CD4-positive, alpha-beta T cell treated with Interleukin-2 at 100 ng/mL for 4 hours (primary cell): ENCODE data around the gene ETV1.
"Not testable (repeated sequence)": the region's sequence is repeated elsewhere in the genome, so short reads cannot be mapped to it uniquely, and the experiment has no call there.

ENCODE experiments used
- DNase-seq: peaks from one replicate; pipeline ENCODE4 v3.0.0-alpha.2; 2020; ENCODE audit warnings: low spot score

The ETV1 gene

DNA sequence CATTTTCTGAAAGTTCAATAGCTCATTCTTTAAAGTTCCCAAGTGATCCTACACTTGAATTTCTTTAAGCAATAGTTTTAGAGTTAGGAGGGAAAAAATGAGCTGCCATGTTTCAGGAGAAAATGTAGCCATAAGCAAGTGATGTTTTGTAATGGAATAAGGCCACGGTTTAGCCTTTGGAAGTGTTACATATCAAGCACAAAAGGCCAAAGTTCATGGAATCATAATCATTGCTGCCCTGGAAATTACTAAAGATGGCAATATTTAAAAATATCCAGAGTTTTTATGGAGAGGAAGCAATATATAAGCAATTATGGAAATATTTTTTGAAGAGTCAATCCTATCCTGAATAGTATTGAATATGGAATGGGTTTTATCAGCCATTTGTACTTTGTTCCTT, 68.4 kb downstream of the ETV1 start:
- DNase-seq: no peak

DNA sequence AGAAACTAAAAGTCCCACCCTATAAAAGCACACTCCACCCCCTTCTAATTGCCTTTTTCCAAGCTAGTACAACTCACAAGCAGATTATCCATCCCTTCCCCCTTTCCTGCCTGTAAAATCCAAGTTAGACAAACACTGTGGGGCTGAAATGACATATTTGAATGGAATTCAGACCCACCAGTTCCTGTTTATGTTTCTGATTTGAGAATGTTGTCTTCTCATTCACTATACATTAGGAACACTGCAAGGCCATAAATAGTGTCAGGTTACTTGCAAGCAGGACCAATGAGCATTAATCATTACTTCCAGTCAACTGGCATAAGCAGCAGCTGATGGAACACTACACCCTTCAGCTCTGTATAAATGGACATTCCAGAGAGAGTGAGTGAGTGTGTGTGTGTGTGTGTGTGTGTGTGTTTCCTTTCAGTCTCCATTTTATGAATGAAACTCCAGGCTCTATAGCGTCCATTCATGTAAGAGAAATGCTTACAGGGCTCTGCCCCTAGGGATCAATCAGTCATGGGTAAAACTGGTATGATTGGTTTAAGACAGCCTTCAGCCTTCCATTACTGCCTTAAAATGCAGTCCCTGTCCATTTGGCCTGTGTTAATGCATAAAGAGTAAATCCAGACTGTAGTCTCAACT, 69.3 kb downstream of the ETV1 start:
- no peak for DNase-seq

DNA sequence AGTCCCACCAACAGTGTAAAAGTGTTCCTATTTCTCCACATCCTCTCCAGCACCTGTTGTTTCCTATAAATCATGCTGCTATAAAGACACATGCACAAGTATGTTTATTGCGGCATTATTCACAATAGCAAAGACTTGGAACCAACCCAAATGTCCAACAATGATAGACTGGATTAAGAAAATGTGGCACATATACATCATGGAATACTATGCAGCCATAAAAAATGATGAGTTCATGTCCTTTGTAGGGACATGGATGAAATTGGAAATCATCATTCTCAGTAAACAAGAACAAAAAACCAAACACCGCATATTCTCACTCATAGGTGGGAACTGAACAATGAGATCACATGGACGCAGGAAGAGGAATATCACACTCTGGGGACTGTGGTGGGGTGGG, 71.1 kb downstream of the ETV1 start:
- not testable (repeated sequence) for DNase-seq

DNA sequence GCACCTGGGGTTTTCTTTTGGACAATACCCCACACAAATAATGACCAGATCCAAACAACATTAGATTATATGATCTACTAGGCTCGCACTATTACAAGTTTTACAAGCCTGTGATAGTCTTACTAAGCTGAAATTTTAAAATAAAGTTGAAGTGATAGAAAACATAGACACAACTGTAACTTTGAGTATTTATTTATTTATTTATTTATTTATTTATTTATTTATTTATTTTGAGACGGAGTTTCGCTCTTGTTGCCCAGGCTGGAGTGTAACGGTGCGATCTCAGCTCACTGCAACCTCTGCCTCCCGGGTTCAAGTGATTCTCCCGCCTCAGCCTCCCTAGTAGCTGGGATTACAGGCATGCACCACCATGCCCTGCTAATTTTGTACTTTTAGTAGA, 72.4 kb downstream of the ETV1 start:
- not testable (repeated sequence) for DNase-seq

DNA sequence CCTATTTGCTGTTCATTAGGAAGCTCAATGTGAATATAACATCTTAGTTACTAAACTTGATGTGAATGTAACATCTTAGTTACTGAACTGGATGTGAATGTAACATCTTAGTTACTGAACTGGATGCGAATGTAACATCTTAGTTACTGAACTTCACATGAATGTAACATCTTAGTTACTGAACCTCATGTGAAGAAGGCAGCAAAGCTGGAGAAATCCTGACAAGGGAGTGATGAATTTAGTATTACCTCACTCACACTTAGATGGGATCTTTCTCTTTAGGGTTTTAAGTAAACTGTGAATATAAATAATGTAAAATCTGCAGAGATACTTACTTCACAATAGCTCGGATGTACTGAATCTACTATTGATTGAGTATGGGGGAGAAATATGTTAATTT, 73.6 kb downstream of the ETV1 start:
- no peak for DNase-seq

DNA sequence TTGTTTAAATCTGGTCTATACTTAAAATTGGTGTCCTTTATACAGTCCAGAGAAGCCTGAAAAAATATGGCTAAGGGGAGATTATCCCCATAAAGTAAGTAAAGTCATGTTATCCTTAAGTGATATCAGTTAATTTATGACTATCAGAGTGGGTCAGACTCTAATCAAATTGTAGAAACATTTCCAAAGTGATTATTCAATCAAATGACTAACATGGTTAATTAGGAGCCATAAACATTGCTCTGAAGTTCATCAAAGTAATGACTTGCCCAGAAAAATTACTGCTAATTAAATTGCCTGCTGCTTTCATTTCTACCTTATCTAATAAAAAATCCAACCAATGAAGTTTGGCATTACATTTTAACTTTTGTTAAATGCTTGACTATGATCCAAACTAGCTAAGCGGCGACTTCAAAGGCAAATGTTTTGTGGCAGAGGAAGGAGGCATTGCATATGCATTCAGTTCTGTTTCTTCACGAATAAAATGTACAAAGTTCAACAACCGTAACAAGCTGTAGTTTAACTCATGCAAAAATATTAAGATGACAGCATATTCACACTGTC, 76.7 kb downstream of the ETV1 start:
- no peak for DNase-seq

DNA sequence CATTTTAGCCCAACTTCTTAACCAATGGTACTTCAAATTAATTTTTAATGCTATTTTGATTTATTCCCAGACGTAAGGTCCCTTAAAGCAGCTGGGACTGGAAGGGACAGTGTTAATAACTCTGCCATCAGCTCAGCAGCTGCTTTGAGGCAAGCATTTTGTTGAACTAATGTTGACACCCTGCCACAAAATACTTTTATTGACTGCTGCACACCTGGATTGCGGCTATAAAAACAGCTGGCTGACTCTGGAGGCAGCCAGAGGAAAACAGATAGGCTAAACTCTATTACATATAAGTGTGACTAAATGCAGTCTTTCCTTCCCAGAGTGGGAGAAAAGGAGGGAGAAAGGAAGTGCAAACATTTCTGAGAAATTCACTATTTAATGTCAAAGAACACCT, 77.6 kb downstream of the ETV1 start:
- no peak for DNase-seq

DNA sequence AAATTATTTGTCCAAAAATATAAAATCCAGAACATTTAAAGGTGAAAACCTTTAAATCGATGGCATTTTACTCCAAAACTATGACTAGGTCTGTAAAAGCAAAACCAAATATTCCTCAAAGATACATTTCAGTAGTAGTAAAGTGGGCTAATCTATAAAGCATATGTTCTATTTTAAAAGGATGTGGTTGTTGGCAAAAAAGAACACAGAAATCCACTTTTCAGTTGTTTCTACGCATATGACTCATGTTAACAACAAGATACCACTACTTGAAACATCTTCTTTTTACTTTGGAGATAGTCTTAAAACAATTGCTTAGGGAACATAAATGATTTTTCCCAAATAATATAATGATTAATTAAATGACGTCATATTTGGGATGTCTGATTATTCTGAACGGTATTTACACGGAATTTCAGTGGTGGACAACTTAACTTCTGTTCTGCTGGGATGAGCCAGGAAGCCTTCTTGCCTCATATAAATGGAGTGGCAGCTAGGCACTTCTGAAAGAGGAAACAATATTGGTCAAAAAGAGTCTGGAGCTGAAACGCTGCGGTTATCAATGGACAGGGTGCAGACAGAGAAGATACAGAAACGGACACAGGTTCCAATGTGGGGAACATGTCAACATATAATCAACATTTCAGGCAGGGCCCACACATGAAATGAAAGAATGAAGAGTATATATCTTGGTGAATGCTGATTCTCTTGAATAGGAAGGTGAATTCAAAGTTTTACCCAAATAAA, 78.5 kb downstream of the ETV1 start:
- DNase-seq: peak; percentile 18

DNA sequence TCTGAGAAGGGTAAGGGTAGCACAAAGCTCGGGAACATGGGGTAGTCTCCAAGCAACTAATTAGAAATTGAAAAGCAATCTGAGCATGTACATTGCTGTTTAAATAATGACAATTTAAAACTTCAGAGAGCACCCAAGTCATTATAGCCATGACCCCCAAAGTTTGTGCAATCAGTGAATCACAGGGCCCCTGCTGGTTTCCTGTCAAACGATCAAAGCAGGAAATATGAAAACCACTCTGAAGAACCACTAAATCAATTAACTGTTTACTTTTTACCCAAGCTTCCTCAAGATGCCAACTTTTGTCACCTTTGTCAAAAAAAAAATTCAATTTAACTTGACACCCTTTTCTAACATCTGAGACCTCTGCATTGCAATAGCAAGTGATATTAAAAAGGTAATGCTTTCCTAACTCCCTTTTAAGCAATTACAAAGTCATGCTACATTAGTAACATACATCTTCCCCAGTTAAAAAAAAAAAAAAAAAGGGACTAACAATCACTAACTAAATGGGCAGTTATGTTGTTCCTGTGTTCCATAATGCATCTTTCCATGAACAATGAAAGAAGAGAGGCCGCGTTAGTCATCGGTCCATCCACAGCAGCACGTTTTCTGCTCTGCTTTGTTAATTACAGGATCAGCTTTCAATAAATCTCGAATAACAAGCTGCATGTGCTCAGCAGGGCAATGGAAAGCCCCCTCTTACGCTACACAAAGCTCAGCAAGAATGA, 80.6 kb downstream of the ETV1 start:
- peak; percentile 45 for DNase-seq

DNA sequence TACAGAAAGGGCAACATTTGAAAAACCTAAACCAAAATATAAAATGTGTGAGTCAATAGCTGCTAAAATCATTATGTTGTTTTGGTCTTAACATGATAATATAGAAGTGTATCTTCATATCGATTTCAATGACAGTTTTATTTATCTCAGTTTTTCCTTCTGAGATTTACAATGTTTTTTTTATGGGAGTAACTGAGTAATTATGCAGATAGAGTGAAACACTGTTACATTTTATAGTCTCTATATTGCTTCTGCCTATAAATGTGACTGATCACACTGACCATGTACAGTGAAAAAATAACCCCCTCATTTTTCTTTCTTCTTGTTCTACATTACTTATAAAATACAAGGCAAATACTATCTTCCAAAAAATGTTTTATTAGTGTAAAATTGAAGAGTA, 81.6 kb downstream of the ETV1 start:
- DNase-seq: no peak

DNA sequence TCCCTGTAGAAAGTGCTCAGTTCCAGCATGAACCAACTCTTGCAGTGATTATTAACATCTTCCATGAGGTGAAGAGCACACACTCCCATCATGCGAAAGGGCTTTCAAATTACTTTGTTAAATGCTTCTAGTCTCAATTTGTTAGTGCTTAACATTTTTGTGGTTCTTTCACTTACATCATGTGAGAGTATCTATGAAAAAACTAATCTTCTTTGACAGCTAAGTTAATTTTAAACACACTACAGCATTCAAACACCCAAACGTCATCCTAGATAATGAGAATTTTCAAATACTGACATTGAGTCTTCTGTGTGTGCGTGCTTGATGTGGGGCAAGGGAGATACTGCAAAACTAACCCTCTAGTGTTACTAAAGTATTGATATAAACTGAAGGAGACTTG, 84.8 kb downstream of the ETV1 start:
- DNase-seq: no peak

DNA sequence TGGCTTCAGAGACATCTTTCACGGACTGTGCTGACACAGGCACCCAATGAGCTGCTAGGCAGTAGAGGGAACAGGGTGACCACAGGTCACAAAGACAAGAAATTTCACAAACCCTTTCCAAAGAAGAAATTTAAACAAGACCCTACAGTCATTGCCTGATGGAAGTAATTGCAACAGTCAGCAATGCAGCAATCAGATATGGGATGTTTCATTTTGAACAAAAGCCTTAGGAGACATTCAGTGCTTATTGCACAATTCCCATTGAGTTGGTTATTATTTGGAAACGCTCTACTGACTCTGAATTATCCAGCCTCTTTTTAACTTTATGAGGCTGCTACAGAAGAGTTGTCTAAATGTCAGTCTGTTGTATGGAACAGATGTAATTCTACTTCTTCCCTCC, 85.5 kb downstream of the ETV1 start:
- no peak for DNase-seq

DNA sequence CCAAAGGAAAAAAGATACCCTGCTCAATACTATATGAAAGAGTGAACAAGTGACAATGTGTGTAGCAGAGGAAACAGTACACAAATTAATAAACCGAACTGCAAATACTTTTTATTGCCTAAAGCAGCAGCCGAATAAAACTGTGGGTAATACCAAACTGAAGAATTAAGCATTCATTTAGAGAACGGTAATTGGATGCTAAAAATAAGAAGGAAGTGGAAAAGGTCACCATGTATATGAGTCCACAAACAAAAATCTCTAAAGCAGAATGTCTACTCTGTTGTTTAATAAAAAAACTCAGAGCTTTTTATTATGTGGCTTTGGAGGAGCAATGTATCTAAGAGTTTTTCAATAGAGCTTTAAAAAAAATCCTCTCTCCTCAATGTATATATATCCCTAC, 87.9 kb downstream of the ETV1 start:
- DNase-seq: no peak

DNA sequence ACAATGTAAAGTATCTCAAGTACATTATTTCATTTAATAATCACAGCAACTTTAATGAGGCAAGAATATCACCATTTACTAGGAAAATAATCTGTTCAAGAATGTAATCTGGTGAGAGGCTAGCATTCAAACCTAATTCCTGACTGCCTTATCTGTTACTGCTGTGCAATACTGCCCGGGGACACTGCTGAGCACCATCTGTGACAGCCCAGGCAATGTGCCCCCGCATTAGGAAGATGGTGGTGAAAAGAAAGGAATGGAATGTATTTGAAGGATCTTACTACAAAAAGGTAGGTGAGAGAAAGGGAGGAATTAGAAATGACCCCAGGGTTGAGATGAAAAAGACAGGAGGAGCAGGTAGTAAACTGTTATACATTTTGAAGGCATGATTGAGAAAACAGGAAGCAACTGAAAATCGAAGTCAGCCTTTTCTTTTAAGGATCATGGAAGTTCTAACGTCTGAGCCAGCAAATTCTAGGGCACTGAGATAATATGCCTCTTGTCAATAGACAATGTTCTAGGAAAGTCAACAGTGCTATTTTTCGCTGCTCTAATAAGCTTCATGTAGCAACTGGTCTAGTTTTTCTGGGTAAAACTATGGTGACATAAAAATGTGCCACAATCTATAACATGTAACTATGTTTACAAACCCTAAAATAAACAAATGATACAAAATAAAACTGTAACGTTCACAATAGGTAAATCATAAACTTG, 90.4 kb downstream of the ETV1 start:
- no peak for DNase-seq

DNA sequence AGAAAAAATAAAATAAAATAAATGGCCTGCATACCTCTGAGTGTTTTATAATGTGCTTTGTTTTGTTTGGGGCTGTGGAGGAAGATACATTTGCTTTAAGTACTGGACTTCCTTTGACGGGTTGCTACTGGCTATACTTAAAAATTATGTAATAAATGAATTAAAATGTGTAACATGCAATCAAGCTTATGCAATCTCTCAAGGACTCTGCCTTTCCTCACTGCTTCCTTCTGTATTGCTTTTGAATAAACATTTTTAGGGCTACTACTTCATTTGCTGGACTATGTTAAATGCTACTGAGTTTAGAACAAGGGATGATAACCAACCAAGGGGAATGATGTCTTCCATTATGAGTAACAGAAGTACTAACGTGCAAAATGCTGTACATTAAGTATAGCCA, 91.6 kb downstream of the ETV1 start:
- DNase-seq: no peak

DNA sequence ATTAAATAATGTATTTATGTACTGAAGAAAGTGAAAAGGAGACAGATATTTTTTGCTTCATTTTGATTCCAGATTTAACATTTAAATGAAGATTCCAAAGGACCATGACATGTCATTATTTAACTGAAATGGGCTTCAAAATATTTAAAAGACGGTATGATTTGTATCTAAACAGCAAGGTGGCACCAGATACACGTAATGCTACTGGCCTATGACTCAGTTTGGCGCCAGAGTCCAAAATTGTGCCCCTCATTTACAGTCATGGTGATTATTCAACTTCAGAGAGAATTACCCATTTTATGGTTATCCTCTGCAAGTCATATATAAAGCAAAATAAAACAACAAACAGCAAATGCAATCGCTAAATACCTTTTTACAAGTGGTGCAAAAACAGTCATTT, 94.5 kb downstream of the ETV1 start:
- DNase-seq: no peak

DNA sequence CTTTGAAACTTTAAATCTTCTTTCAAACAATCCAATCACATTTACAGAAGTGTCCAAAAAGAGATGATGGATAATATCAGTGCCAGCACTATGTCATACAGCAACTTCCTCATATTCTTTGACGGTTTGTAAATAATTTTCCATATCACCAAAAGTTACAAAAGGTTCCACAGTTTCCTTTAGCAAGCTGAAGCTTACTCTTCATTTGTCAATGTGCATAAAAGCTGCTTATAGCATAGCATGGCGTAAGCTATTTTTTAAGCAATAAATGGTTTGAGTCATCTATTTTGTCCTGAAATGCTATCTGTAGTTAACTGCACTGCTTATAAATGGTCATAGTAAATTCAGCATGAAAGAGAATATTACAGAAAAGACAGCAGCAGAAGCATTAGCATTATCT, 95.1 kb downstream of the ETV1 start:
- no peak for DNase-seq

DNA sequence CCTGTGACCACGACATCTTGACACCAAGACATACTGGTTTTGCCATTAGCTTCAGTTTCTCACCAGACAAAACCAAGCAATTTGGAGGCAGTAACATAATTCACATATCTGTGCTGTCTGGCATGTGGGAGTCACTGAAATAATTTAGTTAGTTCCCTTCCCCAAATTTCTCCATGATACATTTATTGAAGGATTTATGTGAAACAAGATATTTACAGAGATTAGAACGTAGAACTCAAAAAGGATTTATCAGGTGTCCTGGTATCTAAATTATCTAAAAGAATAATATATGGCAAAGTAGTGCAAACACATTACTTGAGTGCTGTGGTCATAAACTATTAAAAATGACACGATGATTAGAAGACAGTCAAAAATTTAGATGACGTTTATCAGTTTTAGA, 98.7 kb downstream of the ETV1 start:
- no peak for DNase-seq

DNA sequence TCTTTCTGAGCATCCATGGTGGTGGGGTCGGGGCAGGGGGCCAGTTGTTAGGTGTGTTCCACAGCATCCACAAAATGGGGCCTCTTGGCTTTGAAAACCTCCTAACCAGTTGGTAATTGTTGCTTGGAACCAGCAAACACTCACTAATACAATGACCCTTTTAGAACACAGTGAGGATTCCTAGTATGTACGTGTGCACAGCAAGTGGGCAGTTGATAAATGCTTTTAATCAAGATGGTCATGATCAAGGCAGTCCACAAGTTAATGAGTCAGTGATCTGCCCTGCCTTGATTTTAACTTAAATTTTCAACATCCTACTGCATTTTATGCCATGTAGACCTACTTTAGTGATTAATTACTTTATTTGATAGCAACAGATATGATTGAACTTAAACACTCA, 103.1 kb downstream of the ETV1 start:
- no peak for DNase-seq

DNA sequence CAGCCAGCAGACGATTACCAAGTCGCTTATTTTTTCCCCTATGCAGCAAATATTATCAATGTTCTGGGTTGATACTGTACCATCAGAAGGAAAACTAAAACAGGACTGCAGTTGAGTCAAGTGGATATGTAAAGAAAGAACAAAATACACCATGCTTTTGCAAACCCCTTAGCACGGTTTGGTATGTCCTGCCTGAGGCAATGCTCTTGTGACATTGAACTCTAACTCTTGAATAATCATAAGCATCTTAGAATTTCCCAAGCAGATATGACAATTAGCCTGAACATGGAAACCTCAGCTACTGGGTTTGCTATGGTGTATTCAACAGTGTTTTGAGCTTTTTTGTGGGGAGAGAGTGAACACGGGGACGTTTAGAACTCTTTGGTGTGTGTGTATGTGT, 107.4 kb downstream of the ETV1 start:
- DNase-seq: no peak

DNA sequence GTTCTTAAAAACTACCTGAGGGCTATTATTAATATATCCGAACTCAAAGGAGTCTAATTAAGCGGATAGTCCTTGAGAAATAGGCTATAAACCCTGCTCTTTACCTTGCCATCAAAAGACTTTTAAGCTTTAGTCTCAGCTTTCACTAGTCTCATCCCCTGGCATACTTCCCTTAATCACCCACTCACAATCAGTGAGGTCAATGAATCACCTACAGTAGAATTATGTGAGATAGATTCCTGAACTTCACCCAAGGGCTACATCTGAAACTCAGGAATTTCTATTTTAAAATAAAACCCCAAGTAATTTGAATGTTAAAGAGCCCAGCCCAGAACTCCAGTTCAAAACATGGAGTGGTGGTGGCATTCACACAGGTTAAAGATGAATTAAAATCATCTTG, 108.7 kb downstream of the ETV1 start:
- DNase-seq: no peak

DNA sequence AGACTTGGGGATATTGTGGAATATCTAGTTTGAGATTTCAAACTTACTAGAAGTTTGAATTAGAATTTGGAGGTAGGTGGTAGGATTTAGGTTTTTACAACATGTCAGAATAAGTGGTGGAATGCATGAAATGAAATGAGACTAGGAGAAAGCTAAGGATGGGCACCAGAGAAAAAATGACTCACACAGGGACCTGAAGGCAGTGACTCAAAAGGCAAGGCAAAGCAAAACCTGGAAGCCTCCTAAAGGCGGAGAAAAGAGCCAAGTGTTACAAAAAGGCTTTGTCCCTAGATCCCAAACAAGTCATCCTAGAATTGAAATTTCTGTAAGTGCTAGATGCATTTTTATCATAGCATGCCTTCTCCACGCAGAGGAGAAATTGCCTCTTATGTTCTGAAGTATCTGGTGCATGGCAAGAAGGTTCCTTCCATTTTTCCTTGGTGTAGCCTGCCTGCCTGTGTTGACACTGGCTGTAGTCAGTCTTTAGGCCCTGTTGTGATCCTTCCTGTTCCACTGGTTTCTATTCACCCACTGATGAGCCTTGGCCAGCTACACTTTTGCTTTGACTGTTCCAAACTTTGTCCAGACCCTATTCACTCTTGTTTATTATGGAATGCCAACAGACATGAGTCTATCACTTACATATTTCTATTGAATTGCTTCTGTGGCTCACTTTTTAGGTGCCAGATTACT, 109.3 kb downstream of the ETV1 start:
- no peak for DNase-seq
